HG03139 (cell line): ENCODE measurements around the gene GPATCH8.
"Not testable (repeated sequence)": the region's sequence is repeated elsewhere in the genome, so short reads cannot be mapped to it uniquely, and the experiment has no call there.

Experiments used
- ATAC-seq: cut with Tn5 transposase; IDR thresholded peaks from one replicate; pipeline ENCODE4 v1.9.1; 2021; ENCODE audit not compliant: unreplicated experiment

The GPATCH8 gene

DNA sequence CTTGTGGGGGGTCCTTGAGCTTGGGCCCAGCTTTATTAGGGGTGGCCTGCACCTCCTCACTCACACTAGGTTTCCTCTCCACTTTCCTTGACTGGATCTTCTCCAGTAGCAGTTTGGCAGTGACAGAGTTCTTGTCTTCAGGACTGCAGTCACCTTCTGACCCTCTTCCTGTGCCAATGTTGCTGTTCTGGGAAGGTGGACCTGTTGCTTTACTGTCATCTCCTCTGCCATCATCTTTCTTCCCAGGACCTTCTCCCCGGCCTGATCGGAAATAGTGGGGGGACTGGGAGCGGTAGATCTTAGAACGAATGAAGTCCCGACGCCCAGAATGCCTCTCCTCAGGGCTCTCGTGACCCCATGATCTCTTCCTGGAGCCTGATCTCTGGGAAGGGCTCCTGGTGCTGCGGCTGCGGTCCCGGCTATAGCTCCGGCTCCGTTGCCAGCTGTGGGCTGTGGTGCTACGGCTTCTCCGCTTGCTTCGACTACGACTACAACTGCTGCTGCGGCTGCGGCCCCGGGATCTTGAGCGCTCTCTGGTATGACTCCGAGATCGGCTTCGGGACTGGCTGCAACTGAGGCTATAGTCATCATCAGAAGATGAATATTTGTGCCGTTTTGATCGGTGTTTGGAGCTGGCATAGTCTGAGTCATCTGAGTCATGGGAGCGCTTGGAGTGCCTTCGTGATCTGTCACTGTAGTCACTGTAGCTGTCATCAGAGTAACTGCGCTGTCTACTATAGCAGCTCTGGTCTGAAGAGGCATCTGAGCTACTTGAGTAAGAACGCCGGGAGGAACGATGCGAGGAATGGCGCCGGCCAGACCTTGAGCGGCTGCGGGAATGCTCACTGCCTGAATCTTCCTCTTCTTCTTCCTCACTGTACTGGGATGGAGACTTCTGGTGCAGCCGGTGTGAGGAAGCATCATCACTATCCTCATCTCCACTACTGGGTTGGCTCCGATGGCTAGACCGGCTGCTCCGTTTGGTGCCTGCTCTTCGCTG, 104.2 kb downstream of the GPATCH8 start:
- no peak for ATAC-seq

DNA sequence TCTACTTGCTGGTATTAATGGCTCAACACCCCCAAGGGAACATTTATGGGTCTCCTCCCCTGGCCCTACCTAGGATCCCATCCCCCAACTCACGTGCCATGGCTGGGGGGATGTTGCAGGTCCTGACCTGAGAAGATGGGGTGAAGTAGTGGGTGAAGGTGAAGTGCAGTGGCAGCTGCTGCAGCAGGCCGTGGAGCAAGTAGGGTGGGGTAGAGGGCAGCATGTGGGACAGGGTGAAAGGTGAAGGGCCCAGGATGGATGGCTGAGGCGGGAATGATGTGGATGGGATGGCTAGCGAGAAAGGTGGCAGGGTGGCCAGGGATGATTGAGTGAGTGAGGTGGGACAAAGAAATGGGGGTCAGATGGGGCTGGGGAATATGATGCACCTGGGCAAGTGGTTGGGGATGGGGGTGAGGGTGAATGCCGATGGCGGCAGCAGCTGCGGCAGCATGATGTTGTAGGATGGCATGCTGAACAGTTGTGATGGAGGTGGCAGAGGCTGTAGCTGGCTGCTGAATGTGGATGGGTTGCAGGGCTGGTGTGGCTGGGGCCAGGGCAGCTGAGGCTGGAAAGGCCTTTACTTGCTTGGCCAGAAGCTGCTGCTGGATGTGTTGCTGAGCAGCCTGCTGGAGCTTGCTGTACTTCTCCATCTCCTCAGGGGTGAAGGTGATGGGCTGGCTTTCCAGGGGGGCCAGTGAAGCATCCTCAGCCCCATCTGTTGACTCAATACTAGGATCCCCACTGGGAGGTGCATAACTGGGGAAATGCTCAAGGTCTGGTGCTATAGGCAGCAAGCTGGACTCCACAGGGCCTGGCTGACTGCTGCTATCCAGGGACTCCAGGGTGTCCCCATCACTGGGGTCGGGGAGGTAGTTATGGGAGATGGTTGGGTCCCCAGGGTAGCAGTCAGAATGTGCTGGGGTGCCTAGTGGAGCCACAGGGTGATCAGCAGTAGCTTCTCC, 105.4 kb downstream of the GPATCH8 start:
- ATAC-seq: no peak

DNA sequence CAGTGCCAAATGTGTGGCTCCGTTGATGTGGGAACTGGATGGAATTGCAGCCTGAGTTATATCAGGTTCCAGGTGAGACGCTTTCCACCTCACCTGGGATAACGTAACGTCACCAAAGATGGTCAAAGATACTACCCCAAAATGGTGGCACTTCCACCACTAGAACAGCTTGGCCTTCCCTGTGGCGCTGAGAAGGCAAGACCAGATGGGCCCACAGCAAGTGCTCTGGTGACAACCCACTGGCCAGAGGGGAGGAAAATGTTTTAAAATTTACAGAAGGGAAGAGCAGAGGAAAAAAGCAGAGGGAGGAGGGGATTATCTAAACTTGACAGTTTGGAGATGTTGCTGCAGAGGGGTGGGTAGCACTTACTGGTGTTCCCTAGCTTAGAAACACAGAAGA, 106.3 kb downstream of the GPATCH8 start:
- ATAC-seq: no peak

- no peak for ATAC-seq
Observed at GRCh38 chr17:44394833-44395232, 108.4 kb downstream of the GPATCH8 start.

DNA sequence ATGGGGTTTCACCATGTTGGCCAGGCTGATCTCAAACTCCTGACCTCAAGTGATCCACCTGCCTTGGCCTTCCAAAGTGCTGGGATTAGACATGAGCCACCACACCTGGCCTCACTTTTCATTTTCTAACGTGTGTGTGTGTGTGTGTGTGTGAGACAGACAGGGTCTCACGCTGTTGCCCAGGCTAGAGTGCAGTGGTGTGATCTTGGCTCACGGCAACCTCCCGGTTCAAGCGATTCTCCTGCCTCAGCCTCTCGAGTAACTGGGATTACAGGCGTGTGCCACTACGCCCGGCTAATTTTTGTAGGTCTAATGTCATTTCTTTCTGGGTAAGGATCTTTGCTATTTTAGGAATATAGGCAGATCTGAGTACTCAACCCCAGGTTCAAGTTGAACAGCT, 109.1 kb downstream of the GPATCH8 start:
- not testable (repeated sequence) for ATAC-seq

- no peak for ATAC-seq
Observed at GRCh38 chr17:44390250-44390870, 112.8 kb downstream of the GPATCH8 start.

GRCh38 chr17:44389723-44390202, 113.4 kb downstream of the GPATCH8 start:
- ATAC-seq: no peak

DNA sequence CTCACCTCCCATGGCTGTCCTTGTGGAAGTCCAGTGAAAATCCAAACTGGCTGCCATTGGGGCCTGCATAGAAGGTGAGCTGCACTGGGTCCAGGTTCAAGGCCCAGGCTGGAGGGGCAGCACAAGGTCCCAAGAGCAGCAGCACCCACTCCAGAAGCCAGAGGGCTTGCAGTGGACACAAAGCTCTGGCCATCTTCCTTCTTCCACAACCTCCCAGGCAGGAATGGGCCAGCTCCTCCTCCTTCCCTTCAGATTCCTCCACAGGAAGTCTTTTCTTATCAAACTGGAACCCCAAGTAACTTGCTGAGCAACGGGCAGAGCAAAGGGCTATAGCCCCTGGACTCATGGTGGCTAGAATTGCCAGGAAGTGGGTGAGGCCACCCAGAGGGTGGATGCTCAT, 113.9 kb downstream of the GPATCH8 start, which contains the start of gene ITGA2B:
Gene ITGA2B, minus strand, starts transcription at position 369 of the 400 bp plus-strand sequence. Its CDS starts 176 bp downstream, at position 193.
- no peak for ATAC-seq

DNA sequence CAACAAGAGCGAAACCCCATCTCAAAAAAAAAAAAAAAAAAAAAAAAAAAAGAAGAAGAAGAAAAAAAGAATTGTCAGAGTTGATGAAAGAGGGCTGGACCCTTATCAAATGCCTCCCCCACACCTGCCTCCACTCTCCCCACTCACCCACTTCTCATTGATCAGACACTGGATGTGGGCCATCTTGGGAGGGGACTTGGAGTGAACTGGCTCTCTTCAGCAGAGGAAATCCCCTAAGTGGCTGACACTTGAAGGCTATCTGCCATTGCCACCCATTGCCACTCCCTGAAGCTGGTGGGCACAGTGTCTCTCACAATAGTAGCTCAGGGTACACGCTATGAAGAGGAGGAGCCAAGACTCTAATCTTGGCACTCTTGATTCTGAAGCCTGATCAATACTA, 115.4 kb downstream of the GPATCH8 start:
- no peak for ATAC-seq

DNA sequence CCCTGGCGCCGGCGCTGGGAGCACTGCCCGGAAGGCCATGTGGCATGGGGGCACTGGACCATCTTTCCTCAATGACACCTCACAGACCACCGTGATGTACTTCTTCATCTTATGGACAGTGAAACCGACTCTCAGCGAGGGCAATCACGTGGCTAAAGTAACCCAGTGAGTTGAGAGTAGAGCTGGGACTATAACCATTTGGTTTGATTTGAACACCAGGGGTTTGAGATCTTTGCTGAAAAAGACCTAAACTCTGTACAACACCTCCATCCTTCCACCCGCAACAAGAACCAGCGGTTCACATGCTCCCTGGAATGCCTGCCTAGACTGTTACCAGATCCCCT, 117.1 kb downstream of the GPATCH8 start:
- no peak for ATAC-seq

GRCh38 chr17:44385287-44386181, 117.7 kb downstream of the GPATCH8 start:
- no peak for ATAC-seq

GRCh38 chr17:44384823-44385286, 118.4 kb downstream of the GPATCH8 start:
- ATAC-seq: no peak

DNA sequence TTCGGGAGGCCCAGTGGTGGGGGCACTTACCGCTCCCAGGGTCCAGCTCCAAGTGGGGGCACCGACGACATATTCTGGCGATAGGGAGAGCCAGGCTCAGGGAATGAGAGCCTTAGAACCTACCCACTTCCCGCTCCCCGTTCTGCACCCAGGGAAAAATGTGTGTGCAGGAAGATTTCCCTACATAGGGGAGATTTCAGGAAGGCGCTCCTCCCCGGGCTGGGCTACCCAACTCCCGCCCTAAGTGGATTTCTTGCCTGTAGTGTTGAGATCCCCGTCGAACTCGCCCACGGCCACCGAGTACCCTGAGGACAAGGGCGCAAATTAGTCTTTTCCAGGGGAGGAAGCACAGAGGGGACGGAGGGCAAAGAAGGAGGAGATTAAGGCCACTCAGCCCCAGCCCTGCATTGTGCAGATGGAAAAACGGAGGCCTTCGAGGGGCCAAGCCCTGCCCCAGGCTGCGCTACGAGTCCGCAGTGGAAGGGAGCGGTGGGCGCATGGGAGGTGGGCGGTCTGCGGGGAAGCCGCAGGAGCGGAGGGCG, 118.9 kb downstream of the GPATCH8 start:
- ATAC-seq: no peak

DNA sequence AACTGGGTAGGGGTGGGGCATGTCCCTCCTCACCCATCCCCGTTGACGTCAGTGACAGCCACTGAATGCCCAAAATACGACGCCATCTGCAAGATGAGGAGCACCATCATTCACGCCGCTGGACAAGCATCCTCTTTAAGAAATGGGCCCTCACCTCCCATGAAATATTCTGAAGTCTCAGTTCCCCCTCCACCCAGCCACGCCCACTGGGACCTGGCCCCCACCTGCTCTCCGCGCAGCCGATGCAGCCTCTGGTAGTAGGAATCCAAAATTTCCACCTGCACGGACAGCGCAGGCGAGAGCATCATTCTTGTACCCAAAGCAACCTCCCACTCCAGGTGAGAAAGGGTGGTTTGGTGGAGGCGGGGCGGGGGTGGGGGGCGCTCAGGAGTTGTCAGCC, 119.3 kb downstream of the GPATCH8 start:
- ATAC-seq: no peak

DNA sequence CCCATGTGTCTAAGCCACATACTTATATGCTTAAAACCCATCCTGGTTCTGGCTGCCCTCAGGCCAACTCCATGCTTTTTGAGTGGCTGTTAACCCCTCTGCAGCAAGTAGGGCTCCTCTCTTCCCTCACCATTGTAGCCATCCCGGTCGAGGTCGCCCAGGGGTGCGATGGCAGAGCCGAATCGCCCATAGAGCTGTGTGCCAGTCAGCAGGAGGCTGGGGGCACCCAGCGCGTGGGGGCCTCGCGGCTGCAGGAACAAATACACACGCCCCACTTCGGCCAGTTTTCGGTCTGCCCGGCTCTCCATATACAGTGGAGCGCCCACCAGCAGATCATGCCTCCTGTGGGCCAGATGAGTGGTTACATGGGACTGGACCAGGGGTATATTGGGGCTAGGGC, 119.8 kb downstream of the GPATCH8 start:
- ATAC-seq: no peak

DNA sequence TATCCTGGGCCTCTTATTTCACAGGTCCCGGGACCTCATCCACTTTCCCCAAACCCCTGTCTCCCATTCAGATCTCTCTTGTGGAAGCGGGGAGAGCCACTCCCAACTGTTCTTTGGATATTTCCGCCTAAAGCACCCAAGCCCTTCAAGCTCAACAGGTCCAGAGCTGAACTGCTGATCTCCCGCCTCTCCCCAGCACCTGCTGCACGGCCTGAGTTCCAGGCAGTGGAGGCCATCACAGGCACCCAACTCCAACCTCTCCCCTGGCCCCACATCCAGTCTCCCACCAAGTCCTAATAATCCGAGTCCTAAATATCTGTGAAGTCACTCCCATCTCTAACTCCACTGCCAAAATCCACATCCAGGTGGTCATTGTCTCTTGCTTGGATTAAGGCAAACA, 120.3 kb downstream of the GPATCH8 start:
- no peak for ATAC-seq

DNA sequence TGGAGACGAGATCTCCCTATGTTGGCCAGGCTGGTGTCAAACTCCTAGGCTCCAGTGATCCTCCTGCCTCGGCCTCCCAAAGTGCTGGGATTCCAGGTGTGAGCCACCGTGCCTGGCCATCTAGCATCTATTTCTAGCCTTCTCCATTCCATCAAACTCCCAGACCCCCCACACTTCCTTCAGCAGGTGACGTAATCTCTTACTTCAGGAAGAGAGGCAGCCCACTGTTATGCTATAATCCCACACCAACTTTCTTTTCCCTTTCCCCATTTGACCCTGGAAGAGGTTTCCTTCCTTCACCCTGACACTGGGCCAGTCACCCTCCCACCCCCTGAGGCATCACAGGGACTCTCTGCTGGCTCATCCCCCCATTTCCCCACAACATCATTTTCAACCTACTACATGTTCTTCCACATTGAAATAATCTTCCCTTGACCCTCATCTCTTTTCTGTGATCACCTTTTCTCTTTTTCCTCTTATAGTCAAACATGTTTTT, 121.3 kb downstream of the GPATCH8 start:
- no peak for ATAC-seq

GRCh38 chr17:44380767-44381166, 122.4 kb downstream of the GPATCH8 start:
- no peak for ATAC-seq

GRCh38 chr17:44379887-44380286, 123.3 kb downstream of the GPATCH8 start:
- no peak for ATAC-seq
